GM21619 (cell line): ENCODE data around the gene ZNF853.
"Not testable (repeated sequence)": the region's sequence is repeated elsewhere in the genome, so short reads cannot be mapped to it uniquely, and the experiment has no call there.

Experiments
- ATAC-seq: cut with Tn5 transposase; IDR thresholded peaks from one replicate; pipeline ENCODE4 v1.9.1; 2021; ENCODE audit not compliant: unreplicated experiment

The ZNF853 gene

GRCh38 chr7:6651851-6652445, 36.5 kb downstream of the ZNF853 start:
- no peak for ATAC-seq

- ATAC-seq: no peak
Measured at GRCh38 chr7:6652446-6653011, 37.1 kb downstream of the ZNF853 start.

GRCh38 chr7:6653071-6654003, 37.9 kb downstream of the ZNF853 start:
- ATAC-seq: no peak

GRCh38 chr7:6654113-6654841, 38.9 kb downstream of the ZNF853 start:
- ATAC-seq: no peak

- ATAC-seq: no peak
Measured at GRCh38 chr7:6654842-6655610, 39.6 kb downstream of the ZNF853 start.

GRCh38 chr7:6655636-6656385, 40.4 kb downstream of the ZNF853 start:
- ATAC-seq: no peak

GRCh38 chr7:6656413-6656812, 41.0 kb downstream of the ZNF853 start:
- no peak for ATAC-seq

- no peak for ATAC-seq
Measured at GRCh38 chr7:6658618-6659345, 43.4 kb downstream of the ZNF853 start.

- not testable (repeated sequence) for ATAC-seq
Measured at GRCh38 chr7:6670851-6671250, 55.4 kb downstream of the ZNF853 start.
